ENCODE results near the gene PTPRR.
A peak's percentile ranks its signal among the peaks of the same experiment; 100 is the strongest.
"Not testable (repeated sequence)": the region's sequence is repeated elsewhere in the genome, so short reads cannot be mapped to it uniquely, and the experiment has no call there.

PTPRR gene

GRCh38 chr12:70736351-70737133 is 184.0 kb downstream of the PTPRR start:
- DNase-seq, result no peak

- DNase-seq, result not testable (repeated sequence)
These were observed 185.3 kb downstream of the PTPRR start for GRCh38 chr12:70735197-70735596.

- DNase-seq, result no peak
These were observed 187.2 kb downstream of the PTPRR start for GRCh38 chr12:70733385-70733784.

- no peak for DNase-seq
These were observed 188.3 kb downstream of the PTPRR start for GRCh38 chr12:70732287-70732686.

- DNase-seq, result no peak
These were observed 189.8 kb downstream of the PTPRR start for GRCh38 chr12:70730675-70731180.

- DNase-seq, result no peak
These were observed 196.1 kb downstream of the PTPRR start for GRCh38 chr12:70724444-70724843.

GRCh38 chr12:70722584-70723343 is 197.8 kb downstream of the PTPRR start:
- no peak for DNase-seq

GRCh38 chr12:70721656-70722357 is 198.7 kb downstream of the PTPRR start:
- no peak for DNase-seq

- no peak for DNase-seq
These were observed 199.3 kb downstream of the PTPRR start for GRCh38 chr12:70721216-70721615.

- DNase-seq, result peak; percentile 27 to 34
These were observed 200.7 kb downstream of the PTPRR start for GRCh38 chr12:70719672-70720420.

- no peak for DNase-seq
These were observed 201.5 kb downstream of the PTPRR start for GRCh38 chr12:70719071-70719470.

- DNase-seq, result no peak
These were observed 208.7 kb downstream of the PTPRR start for GRCh38 chr12:70711831-70712230.

GRCh38 chr12:70709022-70709421 is 211.5 kb downstream of the PTPRR start:
- no peak for DNase-seq

GRCh38 chr12:70706611-70707010 is 213.9 kb downstream of the PTPRR start:
- no peak for DNase-seq

- no peak for DNase-seq
These were observed 222.2 kb downstream of the PTPRR start for GRCh38 chr12:70698345-70698744.

- DNase-seq, result no peak
These were observed 225.0 kb downstream of the PTPRR start for GRCh38 chr12:70695361-70696023.

- no peak for DNase-seq
These were observed 227.8 kb downstream of the PTPRR start for GRCh38 chr12:70692681-70693288.

- DNase-seq, result no peak
These were observed 229.4 kb downstream of the PTPRR start for GRCh38 chr12:70691018-70691672.

GRCh38 chr12:70686907-70687306 is 233.6 kb downstream of the PTPRR start:
- DNase-seq, result no peak

GRCh38 chr12:70686299-70686698 is 234.2 kb downstream of the PTPRR start:
- DNase-seq, result no peak

GRCh38 chr12:70683976-70684375 is 236.6 kb downstream of the PTPRR start:
- no peak for DNase-seq
